Measurements from ENCODE around the gene HLA-DPA1. TPM values are rescaled to one million over a fixed set of nuclear protein-coding genes. Genes with fewer than 3 reads are reported as not detected.
"Not testable (repeated sequence)": the region's sequence is repeated elsewhere in the genome, so short reads cannot be mapped to it uniquely, and the experiment has no call there.

Gene HLA-DPA1
- total RNA-seq (2014; rRNA removed; shearing (Covaris generic)), result not detected in 2 replicates

- peak; percentile 20 for DNase-seq (ENCODE audit: low spot score)
Measured at GRCh38 chr6:33073431-33073871, at the start of gene HLA-DPA1. TSS of gene HLA-DPA1 (minus strand) at chr6:33073649.

- no peak for DNase-seq (ENCODE audit: low spot score)
Measured at GRCh38 chr6:33123181-33123580, 49.7 kb upstream of the HLA-DPA1 start.

GRCh38 chr6:33120001-33120400 is 46.6 kb upstream of the HLA-DPA1 start:
- DNase-seq (ENCODE audit: low spot score), result no peak

GRCh38 chr6:33118525-33119123 is 45.2 kb upstream of the HLA-DPA1 start:
- DNase-seq (ENCODE audit: low spot score), result peak; percentile 64

- DNase-seq (ENCODE audit: low spot score), result no peak
Measured at GRCh38 chr6:33117811-33118277, 44.4 kb upstream of the HLA-DPA1 start.

GRCh38 chr6:33116841-33117711 is 43.6 kb upstream of the HLA-DPA1 start:
- DNase-seq (ENCODE audit: low spot score), result no peak

GRCh38 chr6:33116417-33116816 is 43.0 kb upstream of the HLA-DPA1 start:
- DNase-seq (ENCODE audit: low spot score), result no peak

GRCh38 chr6:33114406-33114805 is 41.0 kb upstream of the HLA-DPA1 start:
- no peak for DNase-seq (ENCODE audit: low spot score)

- DNase-seq (ENCODE audit: low spot score), result no peak
Measured at GRCh38 chr6:33113755-33114154, 40.3 kb upstream of the HLA-DPA1 start.

- DNase-seq (ENCODE audit: low spot score), result peak; percentile 57
Measured at GRCh38 chr6:33112148-33112547, 38.7 kb upstream of the HLA-DPA1 start.

GRCh38 chr6:33108307-33108706 is 34.9 kb upstream of the HLA-DPA1 start:
- no peak for DNase-seq (ENCODE audit: low spot score)

GRCh38 chr6:33107641-33108040 is 34.2 kb upstream of the HLA-DPA1 start:
- DNase-seq (ENCODE audit: low spot score), result no peak

GRCh38 chr6:33105916-33106871 is 32.7 kb upstream of the HLA-DPA1 start:
- DNase-seq (ENCODE audit: low spot score), result no peak

- DNase-seq (ENCODE audit: low spot score), result no peak
Measured at GRCh38 chr6:33105386-33105785, 31.9 kb upstream of the HLA-DPA1 start.

- no peak for DNase-seq (ENCODE audit: low spot score)
Measured at GRCh38 chr6:33104887-33105286, 31.4 kb upstream of the HLA-DPA1 start.

GRCh38 chr6:33103776-33104175 is 30.3 kb upstream of the HLA-DPA1 start:
- DNase-seq (ENCODE audit: low spot score), result no peak

- DNase-seq (ENCODE audit: low spot score), result not testable (repeated sequence)
Measured at GRCh38 chr6:33101121-33101737, 27.8 kb upstream of the HLA-DPA1 start.

GRCh38 chr6:33095681-33096080 is 22.2 kb upstream of the HLA-DPA1 start:
- DNase-seq (ENCODE audit: low spot score), result no peak

GRCh38 chr6:33093855-33094254 is 20.4 kb upstream of the HLA-DPA1 start:
- no peak for DNase-seq (ENCODE audit: low spot score)

GRCh38 chr6:33092385-33092784 is 18.9 kb upstream of the HLA-DPA1 start:
- DNase-seq (ENCODE audit: low spot score), result no peak

- DNase-seq (ENCODE audit: low spot score), result peak; percentile 31
Measured at GRCh38 chr6:33091957-33092356, 18.5 kb upstream of the HLA-DPA1 start.

Measured in HT-29 (cell line).